SK-N-SH (cell line): ENCODE data around the gene FADS1. TPM values are rescaled to one million over a fixed set of nuclear protein-coding genes. Genes with fewer than 3 reads are reported as not detected.

Source experiments
- CTCF ChIA-PET: fragments of 300-600, 350-600 bp; formaldehyde crosslinking; extraction: SDS; loops from one replicate; lab custom pipeline; 2021; lab: Yijun Ruan, JAX
- POLR2A ChIA-PET: fragments of 350-600 bp; sonication (Branson Sonifier 250); formaldehyde crosslinking; extraction: SDS; loops from one replicate; lab custom pipeline; 2020; ENCODE audit warnings: antibody characterized with exemption, inconsistent platforms; lab: Yijun Ruan, JAX
- DNase-seq: peaks from one replicate; pipeline ENCODE4 v3.0.0; 2012
- H2AFZ ChIP-seq: fragments of 200-600 bp; sonication (generic); 2 replicates; pipeline ENCODE4 v1.8.1; 2016; ENCODE audit warnings: antibody characterized with exemption, mild to moderate bottlenecking, low read depth
- H3F3A ChIP-seq: fragments of 200-600 bp; sonication (generic); replicated peaks from 2 replicates; pipeline ENCODE3; 2016; ENCODE audit warnings: antibody characterized with exemption, mild to moderate bottlenecking; ENCODE audit not compliant: insufficient read depth
- H3K27ac ChIP-seq, 2 experiments: fragments of 200-500 bp in 1 of 2; fragments of 200-600 bp in 1 of 2; sonication (Bioruptor generic) in 1 of 2; sonication (generic), shearing (Covaris generic) in 1 of 2; 2 replicates each; pipeline versions ENCODE4 v1.5.1 to v1.6.1; 2014 to 2016; ENCODE audit warnings: low read depth in 2 of 2, inconsistent platforms in 1 of 2, low read length in 1 of 2, mild to moderate bottlenecking in 1 of 2, mixed read lengths in 1 of 2
- H3K27me3 ChIP-seq: fragments of 200-600 bp; sonication (generic), shearing (Covaris generic); 2 replicates; pipeline ENCODE4 v1.6.1; 2016; ENCODE audit warnings: mixed run types; ENCODE audit not compliant: insufficient read depth
- H3K36me3 ChIP-seq, 2 experiments: fragments of 200-500 bp in 1 of 2; fragments of 200-600 bp in 1 of 2; sonication (Bioruptor generic) in 1 of 2; sonication (generic) in 1 of 2; replicated peaks in 1 of 2; 2 replicates each; pipeline versions ENCODE3 to v1.5.1; 2014 to 2016; ENCODE audit warnings: low read length in 1 of 2, mild to moderate bottlenecking in 1 of 2; ENCODE audit not compliant: insufficient read depth in 2 of 2, control insufficient read depth in 1 of 2
- H3K4me1 ChIP-seq, 2 experiments: fragments of 200-500 bp in 1 of 2; fragments of 200-600 bp in 1 of 2; sonication (Bioruptor generic) in 1 of 2; sonication (generic), shearing (Covaris generic) in 1 of 2; 2 replicates each; pipeline versions ENCODE4 v1.5.1 to v1.6.1; 2014 to 2016; ENCODE audit warnings: low read depth in 1 of 2, low read length in 1 of 2, mixed run types in 1 of 2; ENCODE audit not compliant: insufficient read depth in 2 of 2, control insufficient read depth in 1 of 2
- H3K4me2 ChIP-seq: fragments of 200-600 bp; sonication (generic), shearing (Covaris generic); 2 replicates; pipeline ENCODE4 v1.6.1; 2017; ENCODE audit warnings: mixed run types
- H3K4me3 ChIP-seq, 2 experiments: fragments of 200-500 bp in 1 of 2; fragments of 200-600 bp in 1 of 2; sonication (Bioruptor generic) in 1 of 2; sonication (generic), shearing (Covaris generic) in 1 of 2; 2 replicates each; pipeline versions ENCODE4 v1.5.1 to v1.8.1; 2014 to 2016; ENCODE audit warnings: low read depth in 2 of 2, inconsistent platforms in 1 of 2, low read length in 1 of 2, mild to moderate bottlenecking in 1 of 2, mixed read lengths in 1 of 2, moderate library complexity in 1 of 2
- H3K79me2 ChIP-seq: fragments of 200-600 bp; sonication (generic); 2 replicates; pipeline ENCODE4 v1.8.1; 2017; ENCODE audit warnings: mild to moderate bottlenecking; ENCODE audit not compliant: insufficient read depth
- H3K9ac ChIP-seq: fragments of 200-600 bp; sonication (generic); 2 replicates; pipeline ENCODE4 v1.6.1; 2017; ENCODE audit warnings: mixed run types
- H3K9me2 ChIP-seq: fragments of 200-600 bp; sonication (generic); 2 replicates; pipeline ENCODE4 v1.6.1; 2017; ENCODE audit warnings: mixed run types
- H3K9me3 ChIP-seq: fragments of 200-600 bp; sonication (generic); 2 replicates; pipeline ENCODE4 v1.6.1; 2017; ENCODE audit warnings: mixed run types, mild to moderate bottlenecking, moderate library complexity
- H4K20me1 ChIP-seq: fragments of 200-600 bp; sonication (generic); 2 replicates; pipeline ENCODE4 v1.6.1; 2017; ENCODE audit warnings: mild to moderate bottlenecking, mixed run types; ENCODE audit not compliant: insufficient read depth
- ELF1 ChIP-seq: IDR thresholded peaks from 2 replicates; pipeline ENCODE4 v1.4.0; 2012
- GABPA ChIP-seq: IDR thresholded peaks from 2 replicates; pipeline ENCODE4 v1.4.0; 2012; ENCODE audit warnings: low read depth, mild to moderate bottlenecking
- NRF1 ChIP-seq: IDR thresholded peaks from 2 replicates; pipeline ENCODE4 v1.6.1; 2012; ENCODE audit warnings: low read depth, mild to moderate bottlenecking, low read length
- POLR2AphosphoS5 ChIP-seq: IDR thresholded peaks from 2 replicates; pipeline ENCODE4 v1.6.1; 2012; ENCODE audit warnings: low read depth, low read length
- TAF1 ChIP-seq: IDR thresholded peaks from 2 replicates; pipeline ENCODE4 v1.6.1; 2012; ENCODE audit warnings: low read depth, mild to moderate bottlenecking, low read length, moderate library complexity, borderline replicate concordance
- TEAD4 ChIP-seq: IDR thresholded peaks from 2 replicates; pipeline ENCODE4 v1.4.0; 2012; ENCODE audit warnings: mild to moderate bottlenecking, borderline replicate concordance; ENCODE audit not compliant: insufficient read depth
- YY1 ChIP-seq: IDR thresholded peaks from 2 replicates; pipeline ENCODE4 v1.4.0; 2012; ENCODE audit warnings: low read depth, mild to moderate bottlenecking
- WGBS: methylation state at CpG from one replicate; pipeline ENCODE4 v1.1.6; 2017; ENCODE audit warnings: low lambda C conversion rate; 5-methylcytosine and 5-hydroxymethylcytosine counted together
- polyA plus RNA-seq, 3 experiments: library from polyadenylated mRNA; depleted of rRNA; stranded (reverse); fragments of >200 nt; gene quantifications; 2 replicates each; pipeline ENCODE4 v1.2.3, GENCODE V29; 2012
- TF ChIP-seq, protein P1 (sequence below): IDR thresholded peaks from 2 replicates; pipeline ENCODE4 v1.4.0; 2012; ENCODE audit warnings: low read depth, borderline replicate concordance
- TF ChIP-seq, protein P2 (sequence below): IDR thresholded peaks from 2 replicates; pipeline ENCODE4; 2012

FADS1 gene
- polyA plus RNA-seq, 1 of the 3 experiments (the other 2 are of a cell fraction) = 20.6 TPM

DNA sequence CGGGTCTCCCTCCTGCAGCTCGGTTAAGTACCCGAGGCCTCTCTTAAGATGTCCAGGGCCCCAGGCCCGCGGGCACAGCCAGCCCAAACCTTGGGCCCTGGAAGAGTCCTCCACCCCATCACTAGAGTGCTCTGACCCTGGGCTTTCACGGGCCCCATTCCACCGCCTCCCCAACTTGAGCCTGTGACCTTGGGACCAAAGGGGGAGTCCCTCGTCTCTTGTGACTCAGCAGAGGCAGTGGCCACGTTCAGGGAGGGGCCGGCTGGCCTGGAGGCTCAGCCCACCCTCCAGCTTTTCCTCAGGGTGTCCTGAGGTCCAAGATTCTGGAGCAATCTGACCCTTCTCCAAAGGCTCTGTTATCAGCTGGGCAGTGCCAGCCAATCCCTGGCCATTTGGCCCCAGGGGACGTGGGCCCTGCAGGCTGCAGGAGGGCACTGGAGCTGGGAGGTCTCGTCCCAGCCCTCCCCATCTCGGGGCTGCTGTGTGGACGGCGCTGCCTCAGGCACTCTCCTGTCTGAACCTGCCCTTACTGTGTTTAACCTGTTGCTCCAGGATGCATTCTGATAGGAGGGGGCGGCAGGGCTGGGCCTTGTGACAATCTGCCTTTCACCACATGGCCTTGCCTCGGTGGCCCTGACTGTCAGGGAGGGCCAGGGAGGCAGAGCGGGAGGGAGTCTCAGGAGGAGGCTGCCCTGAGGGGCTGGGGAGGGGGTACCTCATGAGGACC, 49.6 kb upstream of the FADS1 start:
- TF ChIP-seq, protein P1, sequence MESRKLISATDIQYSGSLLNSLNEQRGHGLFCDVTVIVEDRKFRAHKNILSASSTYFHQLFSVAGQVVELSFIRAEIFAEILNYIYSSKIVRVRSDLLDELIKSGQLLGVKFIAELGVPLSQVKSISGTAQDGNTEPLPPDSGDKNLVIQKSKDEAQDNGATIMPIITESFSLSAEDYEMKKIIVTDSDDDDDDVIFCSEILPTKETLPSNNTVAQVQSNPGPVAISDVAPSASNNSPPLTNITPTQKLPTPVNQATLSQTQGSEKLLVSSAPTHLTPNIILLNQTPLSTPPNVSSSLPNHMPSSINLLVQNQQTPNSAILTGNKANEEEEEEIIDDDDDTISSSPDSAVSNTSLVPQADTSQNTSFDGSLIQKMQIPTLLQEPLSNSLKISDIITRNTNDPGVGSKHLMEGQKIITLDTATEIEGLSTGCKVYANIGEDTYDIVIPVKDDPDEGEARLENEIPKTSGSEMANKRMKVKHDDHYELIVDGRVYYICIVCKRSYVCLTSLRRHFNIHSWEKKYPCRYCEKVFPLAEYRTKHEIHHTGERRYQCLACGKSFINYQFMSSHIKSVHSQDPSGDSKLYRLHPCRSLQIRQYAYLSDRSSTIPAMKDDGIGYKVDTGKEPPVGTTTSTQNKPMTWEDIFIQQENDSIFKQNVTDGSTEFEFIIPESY = no peak
- TF ChIP-seq ELF1 (no peak), GABPA (no peak)
- H3K9me2 ChIP-seq = no peaks in the 10 kb centered on the region
- DNase-seq = no peak
- H2AFZ ChIP-seq = no peak overlapping the region
- H3K9me3 ChIP-seq = no peaks in the 10 kb centered on the region
- POLR2A ChIA-PET = interaction anchor here (1.1 kb wide), 1 partner anchor 24 kb away, joined by 3 read pairs; no protein-coding TSS in a partner anchor
- no peaks in the 10 kb centered on the region for H4K20me1 ChIP-seq
- 89% methylated on average over 12 of the region's 18 CpGs for whole genome bisulfite sequencing
- H3K79me2 ChIP-seq = no peaks in the 10 kb centered on the region
- H3K36me3 ChIP-seq = peaks cover 0 to 15% of the 10 kb centered on the region in 2 experiments
- H3K4me1 ChIP-seq = peaks cover 0 to 10% of the 10 kb centered on the region in 2 experiments; a peak in 2 of 4 replicates
- H3K27ac ChIP-seq = no peak overlapping the region; a peak in 1 of 4 replicates
- H3K4me3 ChIP-seq = no peak overlapping the region
- H3K4me2 ChIP-seq = no peak overlapping the region
- CTCF ChIA-PET = interaction anchor here (1.3 to 10.6 kb wide), 4 partner anchors 13 to 241 kb away, joined by 6 to 91 read pairs (median 8); no protein-coding TSS in a partner anchor
- no peak overlapping the region for H3K9ac ChIP-seq
- H3F3A ChIP-seq = no peaks in the 10 kb centered on the region
- H3K27me3 ChIP-seq = no peaks in the 10 kb centered on the region

GRCh38 chr11:61864814-61865775, 48.3 kb upstream of the FADS1 start:
- H3K4me2 ChIP-seq = no peak overlapping the region
- H4K20me1 ChIP-seq = no peaks in the 10 kb centered on the region
- no peaks in the 10 kb centered on the region for H3K79me2 ChIP-seq
- H3K27ac ChIP-seq = no peak overlapping the region; a peak in 1 of 4 replicates
- H3F3A ChIP-seq = no peaks in the 10 kb centered on the region
- POLR2A ChIA-PET = interaction anchor here (0.6 kb wide), 1 partner anchor 50 kb away, joined by 3 read pairs; no protein-coding TSS in a partner anchor
- DNase-seq = no peak
- H3K27me3 ChIP-seq = no peaks in the 10 kb centered on the region
- H3K4me3 ChIP-seq = no peak overlapping the region
- peaks cover 0 to 4% of the 10 kb centered on the region in 2 experiments; a peak in 1 of 4 replicates for H3K4me1 ChIP-seq
- peaks cover 0 to 15% of the 10 kb centered on the region in 2 experiments for H3K36me3 ChIP-seq
- TF ChIP-seq TEAD4 = no peak
- TF ChIP-seq POLR2AphosphoS5 = no peak
- TF ChIP-seq YY1 = no peak
- TF ChIP-seq, protein P2, sequence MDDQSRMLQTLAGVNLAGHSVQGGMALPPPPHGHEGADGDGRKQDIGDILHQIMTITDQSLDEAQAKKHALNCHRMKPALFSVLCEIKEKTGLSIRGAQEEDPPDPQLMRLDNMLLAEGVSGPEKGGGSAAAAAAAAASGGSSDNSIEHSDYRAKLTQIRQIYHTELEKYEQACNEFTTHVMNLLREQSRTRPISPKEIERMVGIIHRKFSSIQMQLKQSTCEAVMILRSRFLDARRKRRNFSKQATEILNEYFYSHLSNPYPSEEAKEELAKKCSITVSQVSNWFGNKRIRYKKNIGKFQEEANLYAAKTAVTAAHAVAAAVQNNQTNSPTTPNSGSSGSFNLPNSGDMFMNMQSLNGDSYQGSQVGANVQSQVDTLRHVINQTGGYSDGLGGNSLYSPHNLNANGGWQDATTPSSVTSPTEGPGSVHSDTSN = no peak
- no peak for TF ChIP-seq TAF1
- no peak for TF ChIP-seq NRF1
- CTCF ChIA-PET = interaction anchor here (0.8 to 10.6 kb wide), 5 partner anchors 11 to 217 kb away, joined by 3 to 91 read pairs (median 6); no protein-coding TSS in a partner anchor
- WGBS = 97% methylated on average over 13 of the region's 20 CpGs
- H3K9me3 ChIP-seq = no peaks in the 10 kb centered on the region
- no peak overlapping the region for H2AFZ ChIP-seq
- no peaks in the 10 kb centered on the region for H3K9me2 ChIP-seq
- no peak overlapping the region for H3K9ac ChIP-seq
